ENCODE results near the gene AHDC1. TPM values are rescaled to one million over a fixed set of nuclear protein-coding genes. Genes with fewer than 3 reads are reported as not detected.

AHDC1 gene, protein sequence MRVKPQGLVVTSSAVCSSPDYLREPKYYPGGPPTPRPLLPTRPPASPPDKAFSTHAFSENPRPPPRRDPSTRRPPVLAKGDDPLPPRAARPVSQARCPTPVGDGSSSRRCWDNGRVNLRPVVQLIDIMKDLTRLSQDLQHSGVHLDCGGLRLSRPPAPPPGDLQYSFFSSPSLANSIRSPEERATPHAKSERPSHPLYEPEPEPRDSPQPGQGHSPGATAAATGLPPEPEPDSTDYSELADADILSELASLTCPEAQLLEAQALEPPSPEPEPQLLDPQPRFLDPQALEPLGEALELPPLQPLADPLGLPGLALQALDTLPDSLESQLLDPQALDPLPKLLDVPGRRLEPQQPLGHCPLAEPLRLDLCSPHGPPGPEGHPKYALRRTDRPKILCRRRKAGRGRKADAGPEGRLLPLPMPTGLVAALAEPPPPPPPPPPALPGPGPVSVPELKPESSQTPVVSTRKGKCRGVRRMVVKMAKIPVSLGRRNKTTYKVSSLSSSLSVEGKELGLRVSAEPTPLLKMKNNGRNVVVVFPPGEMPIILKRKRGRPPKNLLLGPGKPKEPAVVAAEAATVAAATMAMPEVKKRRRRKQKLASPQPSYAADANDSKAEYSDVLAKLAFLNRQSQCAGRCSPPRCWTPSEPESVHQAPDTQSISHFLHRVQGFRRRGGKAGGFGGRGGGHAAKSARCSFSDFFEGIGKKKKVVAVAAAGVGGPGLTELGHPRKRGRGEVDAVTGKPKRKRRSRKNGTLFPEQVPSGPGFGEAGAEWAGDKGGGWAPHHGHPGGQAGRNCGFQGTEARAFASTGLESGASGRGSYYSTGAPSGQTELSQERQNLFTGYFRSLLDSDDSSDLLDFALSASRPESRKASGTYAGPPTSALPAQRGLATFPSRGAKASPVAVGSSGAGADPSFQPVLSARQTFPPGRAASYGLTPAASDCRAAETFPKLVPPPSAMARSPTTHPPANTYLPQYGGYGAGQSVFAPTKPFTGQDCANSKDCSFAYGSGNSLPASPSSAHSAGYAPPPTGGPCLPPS (N-terminal part only)
- 10 to 100 TPM; 32.2 to 53.1 (median 42.9) TPM for total RNA-seq
- 10 to 100 TPM; 17.0 to 33.7 TPM for polyA plus RNA-seq
- long read RNA-seq, donor 1, partial matches to known transcripts: 23 of 38 reads
- long read RNA-seq, donor 1, other reads (novel, unspliced or antisense): 15 of 38 reads
- long read RNA-seq, donor 2, partial matches to known transcripts: 24 of 34 reads
- long read RNA-seq, donor 2, other reads (novel, unspliced or antisense): 10 of 34 reads
- long read RNA-seq, donor 3, partial matches to known transcripts: 15 of 16 reads
- long read RNA-seq, donor 3, other reads (novel, unspliced or antisense): 1 of 16 reads

DNA sequence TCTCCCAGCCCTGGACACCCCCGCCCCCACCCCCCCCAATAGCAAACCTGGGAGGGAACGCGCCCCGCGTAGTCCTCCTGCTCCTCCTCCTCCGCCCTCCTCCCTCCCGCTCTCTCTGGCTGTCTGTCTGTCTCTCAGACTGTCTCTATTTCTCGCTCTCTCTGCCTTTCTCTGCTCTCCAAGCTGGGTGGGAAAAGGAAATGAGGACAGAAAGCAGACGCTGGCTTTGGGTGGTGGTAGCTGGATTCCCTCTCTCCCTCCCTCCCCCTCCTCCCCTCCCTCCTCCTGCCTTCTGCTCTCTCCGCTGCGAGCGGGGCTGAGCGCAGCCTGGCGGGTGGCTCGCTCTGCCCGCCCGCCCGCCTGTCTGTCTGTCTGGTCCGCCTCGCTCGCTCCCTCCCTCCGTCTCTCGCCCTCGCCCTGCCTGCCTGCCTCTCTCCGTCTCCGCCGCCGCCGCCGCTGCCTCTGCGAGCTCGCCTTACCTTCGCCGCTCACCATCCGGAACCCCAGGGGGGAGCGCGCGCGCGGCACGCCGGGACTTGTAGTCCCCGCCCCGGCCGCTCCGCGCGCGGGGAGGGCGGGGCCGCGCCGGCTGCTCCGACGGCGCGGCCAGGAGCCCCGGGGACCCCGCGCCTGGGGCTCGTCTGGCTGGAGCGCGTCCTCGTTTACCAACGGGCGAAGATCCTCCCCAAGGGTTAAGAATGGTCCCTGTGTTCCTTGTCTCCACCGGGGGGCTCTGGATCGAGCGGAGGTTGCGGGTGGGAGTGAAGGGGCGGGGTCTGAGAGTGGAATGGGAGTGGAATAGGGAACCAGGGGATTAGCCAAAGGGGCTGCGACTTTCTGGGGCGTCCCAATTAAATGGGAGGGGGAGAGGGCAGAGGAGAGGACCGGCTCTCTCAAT, at the start of gene AHDC1:
Gene AHDC1 (minus strand): TSS at position 464 of the 898 bp plus-strand sequence. CDS start 52,029 bp downstream, outside the sequence.
- ATAC-seq: peak; percentile 51 to 80 (median 69)
- H3K4me3 ChIP-seq: peak within 1 kb of the TSS; percentile 42 to 100 (median 93)

DNA sequence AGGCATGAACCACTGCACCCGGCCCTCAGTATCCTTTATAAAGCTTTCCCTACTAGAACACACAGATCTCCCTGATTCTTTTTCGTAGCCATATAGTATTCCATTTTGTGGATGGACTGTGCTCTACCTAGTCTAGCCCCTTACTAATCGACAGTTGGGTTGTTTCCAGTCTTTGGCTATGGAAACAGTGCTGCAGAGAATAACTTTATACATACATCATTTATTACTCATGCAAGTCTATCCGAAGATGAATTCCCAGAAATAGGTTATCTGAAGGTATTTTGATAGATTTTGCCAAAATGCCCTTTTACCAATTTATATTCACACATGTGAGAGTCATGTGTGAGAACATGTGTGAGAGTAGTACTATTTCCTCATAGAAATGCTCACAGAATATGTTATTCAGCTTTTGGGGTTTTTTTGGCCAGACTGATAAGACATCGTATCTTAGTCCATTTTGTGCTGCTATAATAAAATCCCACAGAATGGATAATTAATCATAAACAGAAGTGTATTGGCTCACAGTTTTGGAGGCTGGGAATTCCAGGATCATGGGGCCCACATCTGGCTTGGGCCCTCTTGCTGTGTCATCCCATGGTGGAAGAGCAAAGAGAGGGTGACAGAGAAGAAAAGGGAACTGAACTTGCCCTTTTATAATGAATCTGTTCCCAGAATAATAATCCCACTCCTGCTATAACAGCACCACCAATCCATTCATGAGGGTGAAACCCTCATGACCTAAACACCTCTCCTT, 48.3 kb upstream of the AHDC1 start:
- WGBS, 2 donors: 89 to 94% methylated on average over 5 of the region's 5 CpGs
- intact Hi-C loops (cut with DNase I): no loop called here
- Histone ChIP-seq H3K27me3 (no peaks in the 10 kb centered on the region), H3K27ac (peak overlapping the region in 2 of 10 donors; percentile 53 to 89), H3K4me1 (peaks cover 22 to 66% (median 48%) of the 10 kb centered on the region in 9 donors), H3K4me3 (no peak overlapping the region), H3K9me3 (no peaks in the 10 kb centered on the region), H3K36me3 (no peaks in the 10 kb centered on the region)
- ATAC-seq (no peak), DNase-seq (no peak)
- TF ChIP-seq, protein P1, sequence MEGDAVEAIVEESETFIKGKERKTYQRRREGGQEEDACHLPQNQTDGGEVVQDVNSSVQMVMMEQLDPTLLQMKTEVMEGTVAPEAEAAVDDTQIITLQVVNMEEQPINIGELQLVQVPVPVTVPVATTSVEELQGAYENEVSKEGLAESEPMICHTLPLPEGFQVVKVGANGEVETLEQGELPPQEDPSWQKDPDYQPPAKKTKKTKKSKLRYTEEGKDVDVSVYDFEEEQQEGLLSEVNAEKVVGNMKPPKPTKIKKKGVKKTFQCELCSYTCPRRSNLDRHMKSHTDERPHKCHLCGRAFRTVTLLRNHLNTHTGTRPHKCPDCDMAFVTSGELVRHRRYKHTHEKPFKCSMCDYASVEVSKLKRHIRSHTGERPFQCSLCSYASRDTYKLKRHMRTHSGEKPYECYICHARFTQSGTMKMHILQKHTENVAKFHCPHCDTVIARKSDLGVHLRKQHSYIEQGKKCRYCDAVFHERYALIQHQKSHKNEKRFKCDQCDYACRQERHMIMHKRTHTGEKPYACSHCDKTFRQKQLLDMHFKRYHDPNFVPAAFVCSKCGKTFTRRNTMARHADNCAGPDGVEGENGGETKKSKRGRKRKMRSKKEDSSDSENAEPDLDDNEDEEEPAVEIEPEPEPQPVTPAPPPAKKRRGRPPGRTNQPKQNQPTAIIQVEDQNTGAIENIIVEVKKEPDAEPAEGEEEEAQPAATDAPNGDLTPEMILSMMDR (IDR thresholded peaks at IDR 0.05): no peak

More for the DNA sequence above, at the start of gene AHDC1:
- Histone ChIP-seq H3K9me3 (no peaks in the 10 kb centered on the region), H3K27me3 (peaks cover 0 to 4% (median 0%) of the 10 kb centered on the region in 7 donors), H3K4me1 (peaks cover 26 to 77% (median 58%) of the 10 kb centered on the region in 9 donors), H3K36me3 (no peaks in the 10 kb centered on the region), H3K27ac (peak within 1 kb of the TSS; percentile 89 to 100 (median 96))
- 1 to 2% methylated on average over 73 to 74 of the region's 74 CpGs for WGBS, 2 donors
- peak; percentile 91 to 93 for DNase-seq
- intact Hi-C loops (cut with DNase I): loop anchor here (1.0 to 10.0 kb wide), 20 partner anchors 37 to 309 kb away; partner anchors contain the start of gene WASF2 (in 2 of the 10)
- TF ChIP-seq, protein P1 (IDR thresholded peaks at IDR 0.05): peak in 4 of 9 donors; percentile 14 to 37 (median 26)

DNA sequence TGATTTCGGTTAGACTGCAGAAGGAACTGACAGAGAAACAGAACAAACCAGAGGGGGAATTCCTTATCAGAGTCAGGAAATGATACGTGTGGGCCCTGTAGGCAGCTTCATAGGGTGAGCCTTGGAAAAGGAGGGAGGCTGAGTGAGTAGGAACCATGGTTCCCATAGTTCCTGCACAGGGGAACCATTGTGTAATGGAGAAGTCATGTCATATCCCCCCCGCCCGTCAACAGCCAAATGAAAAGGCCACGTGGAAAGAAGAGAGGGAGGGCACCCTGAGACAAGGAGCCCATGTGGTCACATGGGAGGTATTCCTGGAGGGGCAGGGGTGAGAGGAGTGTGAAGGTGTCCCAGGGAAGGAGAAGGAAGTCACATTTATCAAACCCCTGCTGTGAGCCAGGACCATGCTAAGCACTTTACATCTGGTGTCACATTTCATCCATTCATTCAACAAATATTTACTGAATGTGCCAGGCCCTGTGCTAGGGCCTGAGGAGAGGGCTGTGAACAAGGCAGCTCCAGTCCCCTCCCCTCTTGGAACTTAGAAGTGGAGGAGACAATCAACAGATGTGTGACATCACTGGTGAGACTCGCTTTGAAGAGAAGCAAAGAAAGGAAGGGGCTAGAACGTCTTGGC, 46.7 kb upstream of the AHDC1 start:
- TF ChIP-seq, protein P1 (IDR thresholded peaks at IDR 0.05): no peak
- Histone ChIP-seq H3K9me3 (no peaks in the 10 kb centered on the region), H3K4me1 (peaks cover 16 to 60% (median 39%) of the 10 kb centered on the region in 9 donors), H3K27me3 (no peaks in the 10 kb centered on the region), H3K36me3 (no peaks in the 10 kb centered on the region), H3K27ac (peak overlapping the region in 9 of 10 donors; percentile 42 to 74 (median 54)), H3K4me3 (no peak overlapping the region)
- 27 to 28% methylated on average over 7 of the region's 7 CpGs for WGBS, 2 donors
- intact Hi-C loops (cut with DNase I): no loop called here
- DNase-seq (no peak), ATAC-seq (peak in 7 of 8 donors; percentile 13 to 76 (median 40))
